CD14-positive monocyte (primary cell): ENCODE results near the gene LRBA. TPM values are rescaled to one million over a fixed set of nuclear protein-coding genes. Genes with fewer than 3 reads are reported as not detected.

ENCODE experiments used
- DNase-seq, 3 donors: peaks; one replicate each; pipeline ENCODE4 v3.0.0-alpha.2; 2011 to 2022
- H2AFZ ChIP-seq: 2 replicates; pipeline ENCODE4 v1.6.0; 2012; ENCODE audit warnings: mild to moderate bottlenecking, low read depth, low read length, inconsistent platforms; ENCODE audit not compliant: insufficient read depth, poor library complexity, severe bottlenecking
- H3K27ac ChIP-seq, 2 donors: 1 replicate in 1 of 2; 2 replicates in 1 of 2; pipeline ENCODE4 v1.5.1; 2012 to 2013; ENCODE audit warnings: low read length in 2 of 2, control low read depth in 1 of 2, inconsistent platforms in 1 of 2, low read depth in 1 of 2, mild to moderate bottlenecking in 1 of 2
- H3K27me3 ChIP-seq, 2 donors: one replicate each; pipeline versions ENCODE4 v1.6.0 to v1.6.1; 2011 to 2013; ENCODE audit warnings: low read length in 2 of 2; ENCODE audit not compliant: control insufficient read depth in 2 of 2, insufficient read depth in 2 of 2
- H3K36me3 ChIP-seq, 2 donors: replicated peaks in 1 of 2; 1 replicate in 1 of 2; 2 replicates in 1 of 2; pipeline versions ENCODE4 v1.5.1 to v1.6.1; 2012 to 2013; ENCODE audit warnings: low read length in 2 of 2, control low read depth in 1 of 2, inconsistent platforms in 1 of 2, mild to moderate bottlenecking in 1 of 2; ENCODE audit not compliant: insufficient read depth in 2 of 2, control insufficient read depth in 1 of 2
- H3K4me1 ChIP-seq, 2 donors: 1 replicate in 1 of 2; 2 replicates in 1 of 2; pipeline versions ENCODE4 v1.5.1 to v1.6.1; 2012 to 2013; ENCODE audit warnings: low read length in 2 of 2, control low read depth in 1 of 2, inconsistent platforms in 1 of 2, mild to moderate bottlenecking in 1 of 2, moderate library complexity in 1 of 2; ENCODE audit not compliant: insufficient read depth in 2 of 2, control insufficient read depth in 1 of 2
- H3K4me2 ChIP-seq: replicated peaks from 2 replicates; pipeline ENCODE3; 2012; ENCODE audit warnings: low read length, moderate library complexity, mild to moderate bottlenecking; ENCODE audit not compliant: poor library complexity, severe bottlenecking; ENCODE audit errors: extremely low read depth
- H3K4me3 ChIP-seq, 3 experiments: fragments of 200-600 bp in 1 of 3; sonication (generic) in 1 of 3; replicated peaks in 1 of 3; 1 replicate in 2 of 3; 2 replicates in 1 of 3; pipeline ENCODE4 v1.5.1; 2011 to 2013; ENCODE audit warnings: low read length in 3 of 3, mild to moderate bottlenecking in 3 of 3, control low read depth in 2 of 3, low read depth in 2 of 3, inconsistent platforms in 1 of 3, moderate library complexity in 1 of 3
- H3K79me2 ChIP-seq: 2 replicates; pipeline ENCODE4 v1.6.0; 2012; ENCODE audit warnings: mild to moderate bottlenecking, control low read depth, inconsistent platforms, low read length, moderate library complexity; ENCODE audit not compliant: insufficient read depth
- H3K9ac ChIP-seq: 2 replicates; pipeline ENCODE4 v1.6.0; 2017; ENCODE audit warnings: low read length, mild to moderate bottlenecking; ENCODE audit not compliant: insufficient read depth, poor library complexity, severe bottlenecking
- H3K9me3 ChIP-seq, 2 donors: replicated peaks in 1 of 2; 1 replicate in 1 of 2; 2 replicates in 1 of 2; pipeline versions ENCODE4 v1.5.1 to v1.6.1; 2012 to 2013; ENCODE audit warnings: low read length in 2 of 2, control low read depth in 1 of 2; ENCODE audit not compliant: control insufficient read depth in 1 of 2, insufficient read depth in 1 of 2
- H4K20me1 ChIP-seq: 2 replicates; pipeline ENCODE4 v1.6.0; 2012; ENCODE audit warnings: mild to moderate bottlenecking, low read length, control low read depth, moderate library complexity; ENCODE audit not compliant: insufficient read depth
- H3K27ac Mint-ChIP-seq, 7 donors: one replicate each; pipeline ENCODE4 v1.8.0; 2020; ENCODE audit warnings: mild to moderate bottlenecking in 7 of 7, mixed read lengths in 7 of 7, moderate library complexity in 6 of 7, inconsistent platforms in 2 of 7
- H3K27me3 Mint-ChIP-seq, 3 donors: one replicate each; pipeline ENCODE4 v1.8.0; 2021 to 2022; ENCODE audit warnings: low read depth in 3 of 3, mild to moderate bottlenecking in 3 of 3, mixed read lengths in 3 of 3, moderate library complexity in 3 of 3, inconsistent platforms in 1 of 3
- H3K36me3 Mint-ChIP-seq, 2 donors: one replicate each; pipeline ENCODE4 v1.8.0; 2020; ENCODE audit warnings: mixed read lengths in 2 of 2, inconsistent platforms in 1 of 2, mild to moderate bottlenecking in 1 of 2
- H3K4me1 Mint-ChIP-seq: one replicate; pipeline ENCODE4 v1.8.0; 2020; ENCODE audit warnings: mild to moderate bottlenecking, mixed read lengths
- H3K4me3 Mint-ChIP-seq, 2 donors: one replicate each; pipeline ENCODE4 v1.8.0; 2020; ENCODE audit warnings: mild to moderate bottlenecking in 2 of 2, mixed read lengths in 2 of 2, moderate library complexity in 1 of 2
- H3K9me3 Mint-ChIP-seq, 7 donors: one replicate each; pipeline ENCODE4 v1.8.0; 2020 to 2022; ENCODE audit warnings: mixed read lengths in 7 of 7, mild to moderate bottlenecking in 6 of 7, moderate library complexity in 6 of 7, inconsistent platforms in 2 of 7
- WGBS: methylation state at CpG from one replicate; pipeline ENCODE4 v1.1.5; 2013; ENCODE audit warnings: missing lambda C conversion rate; ENCODE audit not compliant: insufficient coverage; 5-methylcytosine and 5-hydroxymethylcytosine counted together
- intact Hi-C, 2 donors: fragments of 100-400 bp; cut with micrococcal nuclease; formaldehyde crosslinking; loops; one replicate each; pipeline versions ENCODE4 v1.15.0 to v1.15.1; 2023
- polyA plus RNA-seq, 3 donors: library from polyadenylated mRNA; depleted of rRNA in 1 of 3; unstranded in 2 of 3; stranded (reverse) in 1 of 3; fragments of 300-500 nt in 2 of 3; fragments of >200 nt in 1 of 3; fragmentation: Illumina TruSeq in 2 of 3; gene quantifications; 1 replicate in 2 of 3; 2 replicates in 1 of 3; pipeline ENCODE4 v1.2.3, GENCODE V29; 2012 to 2021
- TF ChIP-seq, protein P1 (sequence below): fragments of 200-600 bp; IDR thresholded peaks from one replicate; pipeline ENCODE4 v1.8.0; 2022; ENCODE audit warnings: antibody characterized with exemption, mild to moderate bottlenecking

Gene LRBA
- polyA plus RNA-seq, 3 donors: 1.5 to 5.5 (median 4.4) TPM

DNA sequence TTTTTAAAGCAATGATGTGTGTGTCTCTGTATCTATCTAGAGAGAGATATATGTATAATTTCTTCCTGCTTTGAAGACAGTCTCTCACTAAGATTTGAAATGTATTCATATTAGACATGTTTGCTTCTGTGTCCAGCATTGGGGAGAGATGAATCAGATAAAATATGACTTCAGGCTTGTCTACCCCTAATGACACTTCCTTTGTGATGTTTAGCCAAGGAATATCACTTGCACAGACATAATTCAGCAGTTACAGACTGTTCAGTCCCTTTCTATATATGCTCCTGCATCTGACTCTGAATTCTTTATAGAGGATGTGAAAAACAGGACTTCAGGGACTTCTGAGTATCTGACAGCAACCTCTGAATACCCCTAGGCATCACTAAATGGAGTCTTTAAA, 778.5 kb downstream of the LRBA start:
- intact Hi-C loops: no loop called here
- H2AFZ ChIP-seq: no peak overlapping the region
- H3K4me3 Mint-ChIP-seq: no peak overlapping the region
- H3K36me3 Mint-ChIP-seq: no peaks in the 10 kb centered on the region
- no peaks in the 10 kb centered on the region for H3K27me3 Mint-ChIP-seq
- H3K27ac ChIP-seq: no peak overlapping the region
- no peak overlapping the region for H3K4me3 ChIP-seq
- no peaks in the 10 kb centered on the region for H4K20me1 ChIP-seq
- no peaks in the 10 kb centered on the region for H3K27me3 ChIP-seq
- H3K9ac ChIP-seq: no peak overlapping the region
- H3K9me3 Mint-ChIP-seq: peaks cover 0 to 4% (median 0%) of the 10 kb centered on the region in 7 donors
- TF ChIP-seq, protein P1, sequence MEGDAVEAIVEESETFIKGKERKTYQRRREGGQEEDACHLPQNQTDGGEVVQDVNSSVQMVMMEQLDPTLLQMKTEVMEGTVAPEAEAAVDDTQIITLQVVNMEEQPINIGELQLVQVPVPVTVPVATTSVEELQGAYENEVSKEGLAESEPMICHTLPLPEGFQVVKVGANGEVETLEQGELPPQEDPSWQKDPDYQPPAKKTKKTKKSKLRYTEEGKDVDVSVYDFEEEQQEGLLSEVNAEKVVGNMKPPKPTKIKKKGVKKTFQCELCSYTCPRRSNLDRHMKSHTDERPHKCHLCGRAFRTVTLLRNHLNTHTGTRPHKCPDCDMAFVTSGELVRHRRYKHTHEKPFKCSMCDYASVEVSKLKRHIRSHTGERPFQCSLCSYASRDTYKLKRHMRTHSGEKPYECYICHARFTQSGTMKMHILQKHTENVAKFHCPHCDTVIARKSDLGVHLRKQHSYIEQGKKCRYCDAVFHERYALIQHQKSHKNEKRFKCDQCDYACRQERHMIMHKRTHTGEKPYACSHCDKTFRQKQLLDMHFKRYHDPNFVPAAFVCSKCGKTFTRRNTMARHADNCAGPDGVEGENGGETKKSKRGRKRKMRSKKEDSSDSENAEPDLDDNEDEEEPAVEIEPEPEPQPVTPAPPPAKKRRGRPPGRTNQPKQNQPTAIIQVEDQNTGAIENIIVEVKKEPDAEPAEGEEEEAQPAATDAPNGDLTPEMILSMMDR: no peak
- H3K27ac Mint-ChIP-seq: no peak overlapping the region
- no peak for DNase-seq
- H3K9me3 ChIP-seq: no peaks in the 10 kb centered on the region
- H3K79me2 ChIP-seq: no peaks in the 10 kb centered on the region
- no peaks in the 10 kb centered on the region for H3K4me1 ChIP-seq
- H3K36me3 ChIP-seq: no peaks in the 10 kb centered on the region
- H3K4me1 Mint-ChIP-seq: no peaks in the 10 kb centered on the region
- no peak overlapping the region for H3K4me2 ChIP-seq

GRCh38 chr4:150235808-150236271, 779.2 kb downstream of the LRBA start:
- intact Hi-C loops: no loop called here
- Mint-ChIP-seq H3K36me3 (no peaks in the 10 kb centered on the region), H3K27ac (no peak overlapping the region), H3K27me3 (no peaks in the 10 kb centered on the region), H3K4me3 (no peak overlapping the region), H3K4me1 (no peaks in the 10 kb centered on the region), H3K9me3 (peaks cover 0 to 4% (median 0%) of the 10 kb centered on the region in 7 donors)
- no peak overlapping the region for H2AFZ ChIP-seq
- no peaks in the 10 kb centered on the region for H3K79me2 ChIP-seq
- WGBS: 86% methylated on average over 3 of the region's 6 CpGs
- TF ChIP-seq, protein P1: no peak
- no peak overlapping the region for H3K27ac ChIP-seq
- H3K9ac ChIP-seq: no peak overlapping the region
- H3K27me3 ChIP-seq: no peaks in the 10 kb centered on the region
- no peak overlapping the region for H3K4me3 ChIP-seq
- H3K4me1 ChIP-seq: no peaks in the 10 kb centered on the region
- H3K4me2 ChIP-seq: no peak overlapping the region
- no peaks in the 10 kb centered on the region for H4K20me1 ChIP-seq
- no peak for DNase-seq
- H3K36me3 ChIP-seq: no peaks in the 10 kb centered on the region
- H3K9me3 ChIP-seq: no peaks in the 10 kb centered on the region
